HG02763 (cell line): ENCODE data around the gene BBLN.

Source experiments
- ATAC-seq: cut with Tn5 transposase; IDR thresholded peaks from one replicate; pipeline ENCODE4 v1.9.1; 2021; ENCODE audit warnings: mild to moderate bottlenecking, moderate library complexity; ENCODE audit not compliant: unreplicated experiment

BBLN gene

GRCh38 chr9:128188209-128188608 lies 28.1 kb downstream of the BBLN start:
- no peak for ATAC-seq

- no peak for ATAC-seq
Observed at GRCh38 chr9:128190013-128190412, 29.9 kb downstream of the BBLN start.

GRCh38 chr9:128190516-128191405 lies 30.7 kb downstream of the BBLN start:
- no peak for ATAC-seq

- ATAC-seq: peak; percentile 87
Observed at GRCh38 chr9:128191406-128192046, 31.5 kb downstream of the BBLN start, which contains the start of gene CIZ1. Gene CIZ1, minus strand, starts transcription at chr9:128191572. Its CDS starts 715 bp downstream, at chr9:128190857.

- no peak for ATAC-seq
Observed at GRCh38 chr9:128192601-128193371, 32.7 kb downstream of the BBLN start.

GRCh38 chr9:128193469-128194096 lies 33.5 kb downstream of the BBLN start:
- ATAC-seq: no peak

- ATAC-seq: no peak
Observed at GRCh38 chr9:128201441-128202369, 41.6 kb downstream of the BBLN start.

- no peak for ATAC-seq
Observed at GRCh38 chr9:128202648-128203023, 42.6 kb downstream of the BBLN start.

- peak; percentile 79 for ATAC-seq
Observed at GRCh38 chr9:128203024-128203706, 43.1 kb downstream of the BBLN start, which contains the start of gene DNM1. Gene DNM1, plus strand, starts transcription at chr9:128203379. Its CDS starts 92 bp downstream, at chr9:128203471.

- no peak for ATAC-seq
Observed at GRCh38 chr9:128203707-128204551, 43.9 kb downstream of the BBLN start.

- no peak for ATAC-seq
Observed at GRCh38 chr9:128204858-128205257, 44.8 kb downstream of the BBLN start.

GRCh38 chr9:128205296-128205944 lies 45.4 kb downstream of the BBLN start:
- no peak for ATAC-seq

- no peak for ATAC-seq
Observed at GRCh38 chr9:128206484-128206883, 46.4 kb downstream of the BBLN start.

GRCh38 chr9:128206916-128207910 lies 47.1 kb downstream of the BBLN start:
- no peak for ATAC-seq

GRCh38 chr9:128208386-128208785 lies 48.3 kb downstream of the BBLN start:
- no peak for ATAC-seq

- ATAC-seq: no peak
Observed at GRCh38 chr9:128208946-128209669, 49.0 kb downstream of the BBLN start.
